Measurements from ENCODE around the gene INPP5A.
"Not testable (repeated sequence)": the region's sequence is repeated elsewhere in the genome, so short reads cannot be mapped to it uniquely, and the experiment has no call there.

INPP5A gene

DNA sequence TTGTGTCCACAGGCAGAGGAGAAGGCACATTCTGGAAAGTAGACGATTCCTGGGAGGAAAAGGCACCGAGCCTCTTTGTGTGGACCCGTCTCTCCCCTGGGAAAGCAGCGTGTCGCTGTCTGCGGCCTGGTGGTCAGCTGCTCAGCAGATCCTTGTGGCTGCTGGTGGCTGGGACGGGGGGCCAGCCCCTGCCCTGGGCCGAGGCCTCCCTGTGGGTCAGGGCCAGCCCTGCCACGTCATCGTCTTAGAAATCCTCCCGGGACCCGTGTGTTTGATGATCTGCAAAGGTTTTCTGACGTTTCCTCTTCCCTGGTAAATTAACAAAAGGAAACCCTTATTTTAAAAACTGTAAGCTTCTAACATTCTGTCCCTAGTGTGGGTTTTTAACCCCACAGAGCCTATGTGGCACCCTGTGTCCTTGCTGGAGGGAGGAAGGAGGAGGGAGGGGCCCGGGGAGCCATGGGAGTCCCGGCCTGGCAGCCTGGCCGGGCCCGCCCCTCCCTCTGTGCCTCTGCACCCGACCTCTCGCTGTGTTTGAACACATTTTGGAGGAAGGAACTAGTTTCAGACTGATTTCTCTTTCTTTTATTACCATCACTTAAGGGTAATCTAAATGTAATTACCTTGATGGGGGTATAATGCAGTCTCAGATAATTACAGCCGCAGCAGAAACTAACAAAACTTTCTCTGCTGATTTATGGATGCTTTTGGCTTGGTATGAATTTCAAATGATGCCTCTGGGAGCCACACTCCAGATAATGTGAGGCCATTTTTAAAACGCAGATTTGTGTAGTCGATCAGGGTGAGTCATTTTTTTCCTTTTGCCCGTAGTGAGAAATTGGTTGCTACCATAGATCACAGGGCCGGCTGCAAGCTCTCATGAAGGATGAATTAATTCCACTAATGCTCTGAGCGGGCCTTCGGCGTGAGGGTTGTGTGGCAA, 162.8 kb downstream of the INPP5A start:
- no peak for DNase-seq (ENCODE audit: low read depth in 2 of 2, low spot score in 1 of 2)

DNA sequence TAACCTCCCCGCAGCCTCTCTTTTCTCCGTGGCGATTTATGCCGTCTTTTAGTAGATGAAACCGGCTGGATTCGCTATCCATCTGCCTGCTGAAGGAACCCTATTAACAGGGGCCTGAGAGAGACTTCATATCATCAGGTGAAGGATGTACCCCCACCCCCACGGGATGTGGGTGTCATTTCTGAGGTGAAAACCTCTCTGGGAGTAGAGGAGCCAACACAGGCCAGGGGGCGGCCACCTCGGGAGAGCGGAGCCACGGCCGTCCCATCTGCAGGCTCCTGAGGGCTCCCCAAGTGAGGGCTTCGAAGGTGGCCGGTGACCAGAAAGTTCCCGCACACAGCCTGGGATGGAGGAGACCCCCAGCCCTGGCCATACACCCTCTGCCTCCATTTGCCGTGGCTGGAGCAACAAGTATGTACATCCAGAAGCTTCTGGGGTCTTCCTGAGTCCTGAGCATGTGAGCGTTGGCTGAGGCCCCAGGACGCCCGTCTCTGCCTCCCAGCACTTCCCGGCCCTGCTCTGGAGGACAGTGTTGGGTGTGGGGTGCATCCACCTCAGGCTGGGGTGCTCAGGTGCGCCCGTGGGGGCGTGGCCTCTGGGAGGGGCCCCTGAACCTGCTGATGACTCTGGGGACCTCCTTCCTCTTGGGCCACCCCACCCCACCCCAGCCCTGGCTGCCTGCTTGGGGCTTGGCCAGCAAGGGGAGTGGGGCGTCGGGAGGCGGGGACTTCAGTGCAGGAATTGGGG, 163.7 kb downstream of the INPP5A start:
- DNase-seq (ENCODE audit: low read depth in 2 of 2, low spot score in 1 of 2): no peak

DNA sequence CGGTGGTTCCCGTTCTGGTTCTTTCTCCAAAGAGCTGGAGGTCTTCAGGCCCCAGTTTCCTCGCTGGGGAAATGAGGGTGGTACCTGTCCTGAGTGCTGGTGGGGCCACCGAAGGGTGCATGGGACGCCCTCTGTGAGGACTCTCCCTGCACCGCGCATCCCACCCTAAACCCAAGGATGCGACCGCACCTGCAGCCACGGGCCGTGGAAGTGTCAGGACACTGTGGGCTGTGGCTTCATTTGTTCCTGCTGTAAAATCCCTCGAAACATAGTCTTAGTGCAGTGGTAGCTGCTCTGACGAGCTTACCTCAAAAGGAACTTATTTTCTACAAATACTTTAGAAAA, 164.2 kb downstream of the INPP5A start:
- DNase-seq (ENCODE audit: low read depth in 2 of 2, low spot score in 1 of 2): no peak

DNA sequence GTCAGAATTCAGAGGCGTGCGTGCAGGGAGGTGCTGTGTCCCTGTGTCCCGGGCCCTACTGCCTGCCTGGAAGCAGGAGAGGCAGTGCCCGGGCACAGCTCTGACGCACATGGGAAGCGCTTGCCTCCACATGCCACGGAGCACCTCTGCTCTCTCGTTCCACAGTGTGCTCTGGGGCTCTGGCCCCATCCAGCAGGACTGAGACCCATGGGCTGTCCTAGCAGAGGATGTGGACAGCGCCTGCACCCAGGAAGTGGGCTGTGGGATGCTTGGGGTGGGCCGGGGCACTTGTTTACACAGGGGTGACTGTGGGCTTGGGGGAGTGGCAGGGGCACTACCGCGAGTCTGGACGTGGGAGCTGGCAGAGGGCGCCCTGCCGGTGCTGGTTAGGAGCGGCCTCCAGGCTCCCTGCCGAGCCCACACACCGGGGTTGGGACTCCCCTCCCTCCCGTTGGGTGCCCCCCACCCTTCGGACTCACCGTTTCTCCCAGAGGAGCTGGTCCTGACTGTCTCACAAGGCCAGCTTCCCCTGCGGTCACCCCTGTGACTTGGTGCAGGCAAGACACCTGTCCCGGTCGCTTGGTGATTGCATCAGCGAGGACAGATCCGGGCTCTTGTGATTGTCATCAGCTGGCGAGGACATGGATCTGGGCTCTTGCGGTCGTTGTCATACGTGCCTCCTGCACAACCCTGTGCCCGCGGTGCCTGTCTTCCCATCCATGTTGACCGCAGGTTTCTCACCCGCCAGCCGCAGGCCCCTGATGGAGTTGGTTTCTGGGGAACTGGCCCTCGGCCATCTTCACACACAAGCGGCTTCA, 165.2 kb downstream of the INPP5A start:
- DNase-seq (ENCODE audit: low read depth in 2 of 2, low spot score in 1 of 2): no peak

DNA sequence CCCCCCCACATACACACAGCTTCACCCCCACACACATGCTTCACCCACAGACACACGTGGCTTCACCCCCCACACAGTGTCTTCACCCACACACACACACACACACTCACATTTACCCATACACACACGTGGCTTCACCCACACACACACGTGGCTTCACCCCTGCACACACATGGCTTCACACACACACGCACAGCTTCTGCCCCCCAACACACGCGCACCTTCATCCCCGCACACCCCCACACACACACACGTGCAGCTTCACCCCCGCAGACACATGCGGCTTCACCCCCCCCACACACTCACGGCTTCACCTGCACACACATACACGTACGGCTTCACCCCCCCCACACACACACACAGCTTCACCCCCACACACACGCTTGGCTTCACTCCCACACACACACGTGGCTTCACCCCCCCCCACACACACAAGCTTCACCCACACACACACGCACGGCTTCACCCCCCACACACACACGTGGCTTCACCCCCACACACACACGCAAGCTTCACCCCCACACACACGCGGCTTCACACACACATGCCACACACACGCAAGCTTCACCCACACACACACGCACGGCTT, 165.9 kb downstream of the INPP5A start:
- no peak for DNase-seq (ENCODE audit: low read depth in 2 of 2, low spot score in 1 of 2)

DNA sequence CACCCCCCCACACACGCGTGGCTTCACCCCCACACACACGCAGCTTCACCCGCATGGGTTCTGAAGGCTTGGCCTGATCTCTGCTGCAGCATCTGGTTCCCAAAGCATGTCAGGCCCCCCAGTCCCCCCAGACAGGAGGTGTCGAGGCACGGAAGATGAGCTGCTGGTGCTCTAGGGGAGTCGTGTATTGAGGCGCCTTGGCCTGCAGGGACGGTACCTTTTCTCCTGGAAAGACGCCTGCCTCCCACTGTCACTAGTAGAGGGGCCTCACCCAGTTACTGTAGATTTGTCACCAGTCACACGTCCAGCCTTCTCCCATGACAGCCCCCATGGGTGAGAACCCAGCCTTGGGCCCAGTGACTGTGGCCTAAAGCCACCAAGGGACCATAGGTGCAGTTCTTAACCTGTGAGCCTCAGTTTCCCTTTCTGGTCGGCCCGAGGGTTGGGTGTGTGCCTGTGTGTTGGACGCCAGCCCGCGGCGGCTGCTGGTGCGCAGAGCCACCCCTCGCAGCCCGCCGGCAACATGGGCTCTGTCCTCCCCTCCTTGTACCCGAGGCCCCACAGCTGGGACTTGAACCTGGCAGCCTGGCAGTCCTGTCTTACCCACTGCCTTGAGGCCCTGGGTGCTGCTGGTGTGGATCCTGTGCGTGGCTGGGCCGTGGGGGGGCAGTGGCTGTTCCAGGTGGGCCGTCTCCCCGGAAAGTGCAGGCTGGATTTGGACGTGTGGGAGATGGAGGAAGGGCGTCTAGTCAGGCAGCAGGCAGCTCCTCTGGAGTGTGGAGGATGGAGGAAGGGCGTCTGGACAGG, 166.6 kb downstream of the INPP5A start:
- DNase-seq (ENCODE audit: low read depth in 2 of 2, low spot score in 1 of 2): no peak

DNA sequence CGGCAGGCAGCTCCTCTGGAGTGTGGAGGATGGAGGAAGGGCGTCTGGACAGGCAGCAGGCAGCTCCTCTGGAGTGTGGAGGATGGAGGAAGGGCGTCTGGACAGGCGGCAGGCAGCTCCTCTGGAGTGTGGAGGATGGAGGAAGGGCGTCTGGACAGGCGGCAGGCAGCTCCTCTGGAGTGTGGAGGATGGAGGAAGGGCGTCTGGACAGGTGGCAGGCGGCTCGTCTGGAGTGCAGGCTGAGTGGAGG, 167.2 kb downstream of the INPP5A start:
- not testable (repeated sequence) for DNase-seq (ENCODE audit: low read depth in 2 of 2, low spot score in 1 of 2)

DNA sequence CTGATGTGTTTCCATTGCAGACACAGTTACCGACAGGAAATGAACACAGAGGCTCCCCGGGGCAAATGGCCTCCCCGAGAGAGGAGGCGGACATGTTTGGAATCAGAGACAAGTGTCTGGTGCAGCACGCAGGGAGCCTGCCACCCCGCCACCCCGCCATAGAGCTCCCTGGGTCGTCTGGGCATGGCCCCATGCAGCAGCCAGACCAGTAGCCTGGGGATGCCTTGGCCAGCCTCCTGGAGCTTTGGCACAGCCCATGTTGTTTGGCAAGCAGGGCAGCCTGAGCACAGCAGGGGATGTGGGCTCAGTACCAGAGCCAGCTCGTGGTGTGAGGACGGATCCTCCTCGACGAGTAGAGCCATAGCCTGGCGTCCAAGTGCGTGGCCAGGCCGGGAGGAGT, 167.6 kb downstream of the INPP5A start:
- no peak for DNase-seq (ENCODE audit: low read depth in 2 of 2, low spot score in 1 of 2)

DNA sequence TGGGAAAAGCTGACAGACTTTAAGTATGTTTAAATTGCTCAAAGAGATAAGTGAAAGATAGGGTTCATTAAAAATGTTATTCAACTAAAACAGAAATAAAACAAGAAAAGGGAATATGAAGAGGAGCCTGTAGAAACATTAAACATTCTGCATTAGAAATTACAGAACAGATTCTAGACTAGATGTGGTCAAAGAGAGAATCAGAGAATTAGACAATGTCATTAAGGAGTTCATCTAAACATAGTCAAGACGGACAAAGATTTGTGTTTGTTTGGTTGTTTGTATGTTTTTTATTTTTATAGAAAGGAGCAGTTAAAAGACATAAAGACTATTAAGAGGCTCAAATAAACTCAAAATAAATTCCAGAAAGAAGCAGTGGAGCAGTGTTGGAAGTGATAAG, 168.4 kb downstream of the INPP5A start:
- no peak for DNase-seq (ENCODE audit: low read depth in 2 of 2, low spot score in 1 of 2)

DNA sequence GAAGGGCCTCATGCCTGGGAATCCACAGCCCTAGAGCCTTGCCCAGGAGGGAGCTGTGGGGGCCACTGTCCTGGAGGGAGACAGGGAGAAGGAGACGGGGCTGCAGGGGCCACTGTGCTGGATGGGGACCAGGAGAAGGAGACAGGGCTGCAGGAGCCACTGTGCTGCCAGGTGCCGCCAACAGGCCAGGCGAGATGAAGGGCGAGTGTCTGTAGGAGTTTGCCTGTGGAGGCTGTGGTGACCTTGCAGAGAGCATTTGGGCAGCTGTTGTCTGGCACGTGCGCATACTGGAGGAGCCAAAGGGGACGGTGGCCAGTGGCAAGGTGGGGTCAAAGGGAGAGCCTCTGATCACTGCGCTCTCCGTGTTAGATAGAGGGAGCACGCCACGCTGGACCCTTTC, 169.1 kb downstream of the INPP5A start:
- no peak for DNase-seq (ENCODE audit: low read depth in 2 of 2, low spot score in 1 of 2)

DNA sequence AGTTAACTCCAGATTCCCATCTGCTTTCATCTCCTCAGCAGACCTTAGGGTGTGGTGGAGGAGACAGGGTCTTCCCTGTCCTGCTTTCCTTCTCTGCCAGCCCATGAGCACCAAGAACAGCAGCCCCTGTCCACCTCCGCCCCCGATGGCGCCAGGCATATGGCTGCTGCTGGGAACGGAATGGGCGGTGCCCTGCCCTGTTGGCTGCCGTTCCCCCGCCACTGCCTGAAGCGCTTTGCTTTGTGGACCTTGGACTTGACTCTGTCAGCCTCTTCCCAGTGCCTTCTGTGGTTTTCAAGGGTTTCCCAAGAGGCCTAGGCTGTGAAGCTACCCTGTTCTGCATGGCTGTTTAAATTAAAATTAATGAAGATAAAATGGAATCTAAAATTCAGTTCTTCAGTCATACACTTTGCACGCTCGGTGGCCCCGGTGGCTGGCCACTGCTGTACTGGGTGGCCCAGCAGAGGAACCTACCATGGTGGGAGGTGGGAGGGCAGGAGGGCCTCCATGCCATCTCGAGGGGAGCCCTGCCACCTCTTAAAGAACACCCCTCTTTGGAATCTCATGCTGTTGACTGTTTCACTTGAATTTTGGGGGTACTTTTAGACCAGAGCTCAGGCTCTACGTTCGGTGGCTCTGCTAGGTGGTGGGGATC, 169.7 kb downstream of the INPP5A start:
- DNase-seq (ENCODE audit: low read depth in 2 of 2, low spot score in 1 of 2): no peak

DNA sequence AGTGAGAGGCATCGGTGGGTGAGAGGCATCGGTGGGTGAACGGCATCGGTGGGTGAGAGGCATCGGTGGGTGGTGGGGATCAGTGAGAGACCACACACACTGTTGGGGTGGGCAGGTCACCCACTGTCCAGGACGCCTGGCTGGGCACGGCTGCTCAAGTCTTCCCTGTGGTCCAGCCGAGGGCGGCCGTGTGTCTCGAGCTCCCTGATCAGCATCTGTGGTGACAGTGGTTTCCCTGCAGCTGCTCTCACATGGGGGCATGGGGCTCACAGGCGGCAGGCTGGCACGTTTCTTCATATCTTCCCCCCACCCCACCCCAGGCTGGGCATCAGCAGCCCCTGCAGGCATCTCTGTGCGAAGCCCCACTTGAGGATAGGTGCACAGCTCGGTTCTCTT, 170.2 kb downstream of the INPP5A start:
- no peak for DNase-seq (ENCODE audit: low read depth in 2 of 2, low spot score in 1 of 2)

DNA sequence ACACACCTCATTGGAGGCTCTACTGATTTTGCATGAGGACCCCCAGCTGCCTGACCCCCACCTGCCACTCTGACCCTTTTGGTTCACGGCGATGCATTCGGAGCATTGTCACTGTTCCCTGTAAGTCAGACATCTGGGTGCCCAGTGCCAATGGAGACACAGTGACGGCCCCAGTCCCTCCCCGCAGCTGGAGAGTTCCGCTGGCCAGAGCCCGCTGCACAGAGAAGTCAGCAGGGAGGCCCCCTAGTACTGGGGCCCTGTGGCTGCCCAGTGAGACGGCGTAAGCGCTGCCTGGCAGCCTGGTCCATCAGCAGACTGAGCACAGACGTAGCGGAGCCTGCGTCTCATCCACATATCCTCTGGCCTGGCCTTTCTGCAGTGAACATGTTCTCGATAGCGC, 170.9 kb downstream of the INPP5A start:
- DNase-seq (ENCODE audit: low read depth in 2 of 2, low spot score in 1 of 2): no peak

DNA sequence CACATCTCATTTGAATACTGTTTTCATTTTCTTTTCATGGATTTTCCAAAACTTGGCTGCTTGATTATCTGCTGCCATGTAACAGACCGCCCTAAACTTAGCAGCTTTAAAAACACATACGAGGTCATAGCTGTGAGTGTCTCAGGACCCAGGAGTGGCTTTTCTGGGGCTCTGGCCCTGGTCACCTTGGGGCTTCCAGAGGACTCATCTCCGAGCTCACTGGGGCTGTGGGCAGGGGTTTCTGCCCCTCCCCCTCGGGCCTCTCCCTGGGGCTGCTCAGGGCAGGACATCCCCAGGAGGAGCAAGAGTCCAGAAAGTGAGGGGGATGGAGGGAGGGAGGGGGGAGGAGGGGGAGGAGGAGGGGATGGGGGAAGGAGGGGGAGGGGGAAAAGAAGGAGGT, 171.3 kb downstream of the INPP5A start:
- DNase-seq (ENCODE audit: low read depth in 2 of 2, low spot score in 1 of 2): no peak

DNA sequence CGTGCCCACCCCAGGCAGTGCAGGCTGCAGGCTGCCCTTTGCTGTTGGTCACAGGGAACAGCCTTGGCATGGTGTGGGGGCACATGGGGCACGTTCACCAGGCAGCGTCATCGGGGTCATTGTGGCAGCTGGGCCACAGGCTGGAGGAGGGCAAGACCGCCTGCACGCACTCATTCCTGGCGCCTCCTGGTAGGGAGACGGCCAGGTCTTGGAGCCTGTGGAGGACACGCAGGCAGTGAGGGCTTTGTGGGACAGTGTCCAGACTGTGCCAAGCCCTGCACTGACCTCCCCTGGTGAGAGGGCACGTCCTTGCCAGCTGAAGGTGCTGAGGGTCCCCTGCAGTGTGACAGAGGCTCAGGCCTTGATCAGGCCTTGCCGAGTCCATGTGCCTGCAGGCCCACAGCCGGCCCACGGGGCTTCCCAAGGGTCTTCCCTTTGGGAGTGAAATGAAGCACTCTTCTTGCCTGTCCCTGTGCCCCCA, 171.9 kb downstream of the INPP5A start:
- no peak for DNase-seq (ENCODE audit: low read depth in 2 of 2, low spot score in 1 of 2)

DNA sequence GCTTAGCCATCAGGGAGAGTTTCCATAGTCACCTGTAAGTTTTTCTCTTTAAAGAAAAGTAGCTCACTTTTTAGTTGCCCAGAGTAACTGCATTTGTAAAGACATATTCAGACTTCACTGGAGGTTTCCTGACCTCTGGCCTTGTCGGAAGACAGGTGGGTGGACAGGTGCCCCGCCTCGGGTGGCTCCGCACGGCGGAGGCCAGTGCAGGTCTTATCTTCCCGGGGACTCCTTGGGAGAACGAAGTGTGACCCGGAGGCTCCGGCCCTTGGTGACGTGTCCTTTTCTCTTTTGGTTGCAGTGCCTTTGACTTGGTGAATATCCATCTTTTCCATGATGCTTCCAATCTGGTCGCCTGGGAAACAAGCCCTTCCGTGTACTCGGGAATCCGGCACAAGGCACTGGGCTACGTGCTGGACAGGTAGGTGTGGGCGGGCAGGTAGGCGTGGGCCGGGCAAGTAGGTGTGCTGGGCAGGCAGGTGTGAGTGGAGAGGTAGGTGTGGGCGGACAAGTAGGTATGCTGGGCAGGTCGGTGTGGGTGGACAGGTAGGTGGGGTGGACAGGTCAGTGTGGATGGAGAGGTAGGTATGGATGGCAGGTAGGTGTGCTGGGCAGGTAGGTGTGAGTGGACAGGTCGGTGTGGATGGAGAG, 172.6 kb downstream of the INPP5A start:
- no peak for DNase-seq (ENCODE audit: low read depth in 2 of 2, low spot score in 1 of 2)

DNA sequence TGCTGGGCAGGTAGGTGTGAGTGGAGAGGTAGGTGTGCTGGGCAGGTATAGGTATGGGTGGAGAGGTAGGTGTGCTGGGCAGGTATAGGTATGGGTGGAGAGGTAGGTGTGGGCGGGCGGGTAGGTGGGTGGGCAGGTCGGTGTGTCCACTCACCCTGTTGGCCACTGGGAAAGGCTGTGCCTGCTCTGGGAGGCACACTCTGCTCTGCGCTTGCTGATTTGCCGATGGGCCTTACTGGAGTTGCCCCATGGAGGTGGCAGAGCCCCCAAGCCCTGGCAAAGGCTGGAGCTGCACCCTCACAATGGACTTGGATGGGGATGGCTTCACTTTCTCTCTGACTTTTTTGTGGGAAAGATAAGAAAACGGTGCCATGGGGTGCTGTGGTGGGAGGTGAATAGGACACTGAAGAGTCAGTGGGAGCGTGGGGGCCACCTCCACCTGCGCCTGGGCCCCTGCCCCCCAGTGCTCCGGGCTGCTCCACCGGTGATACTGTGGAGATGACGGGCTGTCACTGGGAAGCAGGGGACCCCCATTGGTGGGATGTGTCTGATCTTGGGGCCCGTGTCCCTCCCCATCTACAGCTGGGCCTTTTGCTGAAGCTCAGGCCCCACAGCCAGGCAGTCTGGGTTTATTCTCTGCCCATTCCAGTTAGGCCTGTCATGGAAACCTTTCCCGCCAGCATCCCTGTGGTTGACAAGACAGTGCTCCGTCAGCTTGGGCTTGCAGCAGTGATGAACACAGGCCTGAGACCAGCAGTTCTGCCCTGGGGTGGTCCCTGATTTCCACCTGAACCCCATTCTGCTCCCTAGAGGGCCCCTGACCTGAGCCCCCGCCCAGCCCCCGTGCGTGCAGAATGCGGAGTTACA, 173.4 kb downstream of the INPP5A start:
- no peak for DNase-seq (ENCODE audit: low read depth in 2 of 2, low spot score in 1 of 2)

DNA sequence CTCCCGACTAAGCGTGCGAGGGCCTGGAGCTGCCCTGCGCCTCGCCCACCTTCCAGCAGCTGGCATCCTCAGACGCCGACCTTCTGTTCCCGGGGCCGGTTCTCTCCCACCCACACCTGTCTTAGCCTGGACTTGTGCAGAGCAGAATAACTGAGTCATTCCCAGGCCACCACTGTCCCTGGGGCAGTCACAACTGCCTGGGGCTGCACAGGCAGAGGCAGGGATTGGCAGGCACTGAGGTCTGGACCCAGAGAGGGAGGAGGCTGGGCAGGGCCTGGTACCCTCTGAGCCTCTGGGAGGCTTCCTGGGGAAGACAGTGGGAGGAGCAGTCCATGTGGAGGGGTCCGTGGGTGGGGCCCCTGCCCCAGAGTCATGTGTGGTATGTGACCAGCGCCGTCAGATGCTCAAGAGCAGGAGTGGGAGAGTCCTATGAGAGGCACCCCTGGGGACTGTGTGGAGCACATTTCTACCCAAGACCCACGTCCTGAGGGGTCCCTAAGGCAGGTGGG, 174.1 kb downstream of the INPP5A start:
- DNase-seq (ENCODE audit: low read depth in 2 of 2, low spot score in 1 of 2): no peak

Data from stimulated activated CD8-positive, alpha-beta memory T cell treated with anti-CD3 and anti-CD28 coated beads, Interleukin-4, amount 100 ng/mL, for 4 hours (primary cell).